ENCODE data around the gene FERMT3.

GRCh38 chr11:64241241-64241490 is 34.6 kb downstream of the FERMT3 start:
- TF ChIP-seq CTCF (IDR thresholded peaks at IDR 0.05) = no peak
- no peak for TF ChIP-seq EP300 (IDR thresholded peaks at IDR 0.05)
